ENCODE data around the gene NLN.
"Not testable (repeated sequence)": the region's sequence is repeated elsewhere in the genome, so short reads cannot be mapped to it uniquely, and the experiment has no call there.

Gene NLN

GRCh38 chr5:65839170-65839569 lies 117.2 kb downstream of the NLN start:
- TF ChIP-seq ZNF146 (tag by site-specific recombination; IDR thresholded peaks at IDR 0.05), result peak; percentile 79
- CTCF ChIA-PET, result interaction anchor here (0.6 kb wide), 1 partner anchor 24 kb away, joined by 3 read pairs; no protein-coding TSS in a partner anchor
- H3K36me3 ChIP-seq (ENCODE audit: control insufficient read depth in 2 of 2, insufficient read depth in 1 of 2, low read length in 2 of 2), result not testable (repeated sequence)

GRCh38 chr5:65840071-65840470 lies 118.1 kb downstream of the NLN start:
- H3K27ac ChIP-seq (ENCODE audit: extremely low read depth, low read depth, low read length), result no peak overlapping the region
- no peaks in the 10 kb centered on the region for H3K4me1 ChIP-seq (ENCODE audit: control insufficient read depth, insufficient read depth, low read length)
- CTCF ChIA-PET, result interaction anchor here (0.5 kb wide), 1 partner anchor 30 kb away, joined by 3 read pairs; no protein-coding TSS in a partner anchor
- no peaks in the 10 kb centered on the region for H3K9me3 ChIP-seq (ENCODE audit: control insufficient read depth, insufficient read depth, low read depth, low read length)
- H3K36me3 ChIP-seq (ENCODE audit: control insufficient read depth in 2 of 2, insufficient read depth in 1 of 2, low read length in 2 of 2), result no peaks in the 10 kb centered on the region
- POLR2A ChIA-PET, result no interaction called here
- H3K4me3 ChIP-seq (ENCODE audit: low read depth, low read length), result no peak overlapping the region
- no peak for TF ChIP-seq ZNF121 (tag by site-specific recombination; IDR thresholded peaks at IDR 0.05)
- TF ChIP-seq MZF1 (tag by site-specific recombination; IDR thresholded peaks at IDR 0.05; ENCODE audit: borderline replicate concordance), result peak; percentile 74; the same call in 1 of the 2 replicates

More at GRCh38 chr5:65839170-65839569, 117.2 kb downstream of the NLN start:
- H3K9me3 ChIP-seq (ENCODE audit: control insufficient read depth, insufficient read depth, low read depth, low read length); H3K27ac ChIP-seq (ENCODE audit: extremely low read depth, low read depth, low read length); POLR2A ChIA-PET; H3K4me3 ChIP-seq (ENCODE audit: low read depth, low read length); H3K4me1 ChIP-seq (ENCODE audit: control insufficient read depth, insufficient read depth, low read length): not testable (repeated sequence)

- H3K27ac ChIP-seq (ENCODE audit: extremely low read depth, low read depth, low read length); H3K36me3 ChIP-seq (ENCODE audit: control insufficient read depth in 2 of 2, insufficient read depth in 1 of 2, low read length in 2 of 2); H3K4me1 ChIP-seq (ENCODE audit: control insufficient read depth, insufficient read depth, low read length); CTCF ChIA-PET; POLR2A ChIA-PET; H3K9me3 ChIP-seq (ENCODE audit: control insufficient read depth, insufficient read depth, low read depth, low read length); H3K4me3 ChIP-seq (ENCODE audit: low read depth, low read length): not testable (repeated sequence)
- TF ChIP-seq ZNF530 (tag by site-specific recombination; IDR thresholded peaks at IDR 0.05; ENCODE audit: low read depth), result 0 out of 2 replicates have a peak, but pooled peaks have one; percentile 13
- TF ChIP-seq ZNF529 (tag by site-specific recombination; IDR thresholded peaks at IDR 0.05; ENCODE audit: insufficient replicate concordance), result peak; percentile 15
- TF ChIP-seq GFI1B (tag by site-specific recombination; IDR thresholded peaks at IDR 0.05), result 0 out of 2 replicates have a peak, but pooled peaks have one; percentile 22
- TF ChIP-seq ZNF140 (tag by site-specific recombination; IDR thresholded peaks at IDR 0.05), result peak; percentile 73
- peak; percentile 45 for TF ChIP-seq ZNF654 (tag by site-specific recombination; IDR thresholded peaks at IDR 0.05; ENCODE audit: low read depth)
- peak; percentile 86 for TF ChIP-seq ZNF426 (tag by site-specific recombination; IDR thresholded peaks at IDR 0.05)
- TF ChIP-seq ZNF555 (tag by site-specific recombination; conservative IDR thresholded peaks at IDR 0.05), result peak; percentile 94
- TF ChIP-seq RBAK (tag by site-specific recombination; IDR thresholded peaks at IDR 0.05), result 0 out of 2 replicates have a peak, but pooled peaks have one; percentile 31
- 0 out of 2 replicates have a peak, but pooled peaks have one; percentile 51 for TF ChIP-seq ZNF266 (tag by site-specific recombination; IDR thresholded peaks at IDR 0.05; ENCODE audit: low read depth)
- 0 out of 2 replicates have a peak, but pooled peaks have one; percentile 43 for TF ChIP-seq ZNF501 (tag by site-specific recombination; IDR thresholded peaks at IDR 0.05)
- peak; percentile 74 for TF ChIP-seq ZNF623 (tag by site-specific recombination; IDR thresholded peaks at IDR 0.05)
- TF ChIP-seq, protein P1, sequence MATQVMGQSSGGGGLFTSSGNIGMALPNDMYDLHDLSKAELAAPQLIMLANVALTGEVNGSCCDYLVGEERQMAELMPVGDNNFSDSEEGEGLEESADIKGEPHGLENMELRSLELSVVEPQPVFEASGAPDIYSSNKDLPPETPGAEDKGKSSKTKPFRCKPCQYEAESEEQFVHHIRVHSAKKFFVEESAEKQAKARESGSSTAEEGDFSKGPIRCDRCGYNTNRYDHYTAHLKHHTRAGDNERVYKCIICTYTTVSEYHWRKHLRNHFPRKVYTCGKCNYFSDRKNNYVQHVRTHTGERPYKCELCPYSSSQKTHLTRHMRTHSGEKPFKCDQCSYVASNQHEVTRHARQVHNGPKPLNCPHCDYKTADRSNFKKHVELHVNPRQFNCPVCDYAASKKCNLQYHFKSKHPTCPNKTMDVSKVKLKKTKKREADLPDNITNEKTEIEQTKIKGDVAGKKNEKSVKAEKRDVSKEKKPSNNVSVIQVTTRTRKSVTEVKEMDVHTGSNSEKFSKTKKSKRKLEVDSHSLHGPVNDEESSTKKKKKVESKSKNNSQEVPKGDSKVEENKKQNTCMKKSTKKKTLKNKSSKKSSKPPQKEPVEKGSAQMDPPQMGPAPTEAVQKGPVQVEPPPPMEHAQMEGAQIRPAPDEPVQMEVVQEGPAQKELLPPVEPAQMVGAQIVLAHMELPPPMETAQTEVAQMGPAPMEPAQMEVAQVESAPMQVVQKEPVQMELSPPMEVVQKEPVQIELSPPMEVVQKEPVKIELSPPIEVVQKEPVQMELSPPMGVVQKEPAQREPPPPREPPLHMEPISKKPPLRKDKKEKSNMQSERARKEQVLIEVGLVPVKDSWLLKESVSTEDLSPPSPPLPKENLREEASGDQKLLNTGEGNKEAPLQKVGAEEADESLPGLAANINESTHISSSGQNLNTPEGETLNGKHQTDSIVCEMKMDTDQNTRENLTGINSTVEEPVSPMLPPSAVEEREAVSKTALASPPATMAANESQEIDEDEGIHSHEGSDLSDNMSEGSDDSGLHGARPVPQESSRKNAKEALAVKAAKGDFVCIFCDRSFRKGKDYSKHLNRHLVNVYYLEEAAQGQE (tag by site-specific recombination; IDR thresholded peaks at IDR 0.05), result peak; percentile 79
- peak; percentile 74 for TF ChIP-seq ZXDB (tag by site-specific recombination; IDR thresholded peaks at IDR 0.05)
- peak; percentile 92; the same call in 1 of the 2 replicates for TF ChIP-seq ZNF394 (tag by site-specific recombination; IDR thresholded peaks at IDR 0.05; ENCODE audit: borderline replicate concordance)
- TF ChIP-seq ZFP37 (tag by site-specific recombination; IDR thresholded peaks at IDR 0.05), result 0 out of 2 replicates have a peak, but pooled peaks have one; percentile 29
- TF ChIP-seq ZNF292 (tag by site-specific recombination; IDR thresholded peaks at IDR 0.05; ENCODE audit: borderline replicate concordance, low read depth), result 0 out of 2 replicates have a peak, but pooled peaks have one; percentile 42
- 0 out of 2 replicates have a peak, but pooled peaks have one; percentile 33 for TF ChIP-seq ZNF404 (tag by site-specific recombination; IDR thresholded peaks at IDR 0.05)
- TF ChIP-seq ZNF433 (tag by site-specific recombination; IDR thresholded peaks at IDR 0.05; ENCODE audit: low read depth), result peak; percentile 69
- TF ChIP-seq, protein P2, sequence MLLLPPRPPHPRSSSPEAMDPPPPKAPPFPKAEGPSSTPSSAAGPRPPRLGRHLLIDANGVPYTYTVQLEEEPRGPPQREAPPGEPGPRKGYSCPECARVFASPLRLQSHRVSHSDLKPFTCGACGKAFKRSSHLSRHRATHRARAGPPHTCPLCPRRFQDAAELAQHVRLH (tag by site-specific recombination; IDR thresholded peaks at IDR 0.05), result 0 out of 2 replicates have a peak, but pooled peaks have one; percentile 24
- TF ChIP-seq ZNF518A (tag by site-specific recombination; conservative IDR thresholded peaks at IDR 0.05; ENCODE audit: low read depth), result peak; percentile 92
Measured at GRCh38 chr5:65844763-65845162, 122.8 kb downstream of the NLN start.
